ENCODE results near the gene RPA1. TPM values are rescaled to one million over a fixed set of nuclear protein-coding genes. Genes with fewer than 3 reads are reported as not detected.

The RPA1 gene
- total RNA-seq, 4 donors from 2014 or later: 24.0 to 37.2 (median 26.4) TPM

DNA sequence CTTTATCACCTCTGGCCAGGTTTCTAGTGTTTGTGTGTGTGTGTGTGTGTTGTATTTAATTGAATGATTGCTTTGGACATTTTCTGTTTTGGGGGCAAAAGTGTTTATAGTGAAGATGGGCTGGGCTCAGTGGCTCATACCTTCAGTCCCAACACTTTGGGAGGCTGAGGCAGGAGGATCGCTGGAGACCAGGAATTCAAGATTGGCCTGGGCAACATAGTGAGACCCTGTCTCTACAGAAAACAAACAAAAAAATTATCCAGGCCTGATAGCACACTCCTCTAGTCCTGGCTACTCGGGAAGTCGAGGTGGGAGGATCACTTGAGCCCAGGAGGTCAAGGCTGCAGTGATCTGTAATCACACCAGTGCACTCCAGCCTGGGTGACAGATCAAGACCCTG, 37.5 kb downstream of the RPA1 start:
- intact Hi-C loops (cut with DNase I): no loop called here
- no peaks in the 10 kb centered on the region for H3K9me3 ChIP-seq
- H3K4me3 ChIP-seq (replicated peaks in 1 of 3): no peak overlapping the region
- 77 to 88% methylated on average over 3 of the region's 3 CpGs for WGBS, 2 donors
- peaks cover 0 to 3% of the 10 kb centered on the region in 2 donors for H3K36me3 ChIP-seq
- H3K4me1 ChIP-seq: no peaks in the 10 kb centered on the region
- H3K27me3 ChIP-seq: no peaks in the 10 kb centered on the region
- DNase-seq: no peak
- no peak for TF ChIP-seq CTCF (IDR thresholded peaks at IDR 0.05)
- no peak for TF ChIP-seq POLR2A (IDR thresholded peaks at IDR 0.05)
- H3K27ac ChIP-seq: no peak overlapping the region

- H3K36me3 ChIP-seq: peaks cover under 1 to 10% of the 10 kb centered on the region in 2 donors
Observed at GRCh38 chr17:1868090-1868489, 38.3 kb downstream of the RPA1 start.

GRCh38 chr17:1870592-1870991, 40.8 kb downstream of the RPA1 start:
- no peaks in the 10 kb centered on the region for H3K27me3 ChIP-seq
- H3K9me3 ChIP-seq: no peaks in the 10 kb centered on the region
- peaks cover 12 to 26% of the 10 kb centered on the region in 2 donors for H3K36me3 ChIP-seq
- DNase-seq: no peak
- TF ChIP-seq CTCF (IDR thresholded peaks at IDR 0.05): no peak
- no peak overlapping the region for H3K4me3 ChIP-seq (replicated peaks in 1 of 3)
- H3K27ac ChIP-seq: no peak overlapping the region
- H3K4me1 ChIP-seq: no peaks in the 10 kb centered on the region
- intact Hi-C loops (cut with DNase I): no loop called here
- WGBS, 2 donors: 89 to 93% methylated on average over 3 of the region's 3 CpGs

More at GRCh38 chr17:1868090-1868489, 38.3 kb downstream of the RPA1 start:
- no peaks in the 10 kb centered on the region for H3K9me3 ChIP-seq
- no peaks in the 10 kb centered on the region for H3K27me3 ChIP-seq
- intact Hi-C loops (cut with DNase I): no loop called here
- TF ChIP-seq CTCF (IDR thresholded peaks at IDR 0.05): no peak
- no peak for TF ChIP-seq POLR2A (IDR thresholded peaks at IDR 0.05)
- 93 to 96% methylated on average over 8 of the region's 8 CpGs for WGBS, 2 donors
- no peak for DNase-seq
- H3K27ac ChIP-seq: no peak overlapping the region
- H3K4me1 ChIP-seq: no peaks in the 10 kb centered on the region
- H3K4me3 ChIP-seq (replicated peaks in 1 of 3): no peak overlapping the region

- no peak overlapping the region for H3K4me3 ChIP-seq (replicated peaks in 1 of 3)
- DNase-seq: no peak
- no peak overlapping the region for H3K27ac ChIP-seq
- H3K27me3 ChIP-seq: no peaks in the 10 kb centered on the region
- no peaks in the 10 kb centered on the region for H3K4me1 ChIP-seq
- H3K36me3 ChIP-seq: peaks cover 12 to 28% of the 10 kb centered on the region in 2 donors
- no peaks in the 10 kb centered on the region for H3K9me3 ChIP-seq
- intact Hi-C loops (cut with DNase I): no loop called here
- TF ChIP-seq POLR2A (IDR thresholded peaks at IDR 0.05) (no peak), CTCF (IDR thresholded peaks at IDR 0.05) (no peak)
- WGBS, 2 donors: 80 to 82% methylated on average over 5 of the region's 5 CpGs
Observed at GRCh38 chr17:1871756-1872155, 42.0 kb downstream of the RPA1 start.

DNA sequence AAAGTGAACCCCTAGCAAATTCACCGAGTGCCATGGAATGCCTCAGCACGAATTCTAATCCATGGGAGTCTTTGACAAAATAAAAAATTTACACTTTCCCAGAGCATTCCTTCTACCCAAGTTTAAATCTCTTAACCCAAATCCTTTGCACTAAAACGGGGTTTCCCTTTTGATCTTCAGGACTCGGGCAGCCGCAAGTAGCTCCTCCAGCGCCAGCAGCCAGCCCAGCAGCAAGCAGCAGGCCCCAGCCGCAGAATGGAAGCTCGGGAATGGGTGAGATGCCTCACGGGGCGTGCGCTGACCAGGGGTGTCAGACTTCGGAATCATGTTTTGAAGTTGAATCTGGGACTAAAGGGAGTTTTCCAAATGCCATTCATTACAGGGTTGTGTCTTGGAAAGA, 42.4 kb downstream of the RPA1 start:
- Histone ChIP-seq H3K27me3 (no peaks in the 10 kb centered on the region), H3K4me1 (no peaks in the 10 kb centered on the region), H3K9me3 (no peaks in the 10 kb centered on the region), H3K36me3 (peaks cover 12 to 31% of the 10 kb centered on the region in 2 donors), H3K4me3 (replicated peaks in 1 of 3) (no peak overlapping the region), H3K27ac (no peak overlapping the region)
- WGBS, 2 donors: 93 to 94% methylated on average over 12 of the region's 12 CpGs
- intact Hi-C loops (cut with DNase I): no loop called here
- TF ChIP-seq CTCF (IDR thresholded peaks at IDR 0.05): no peak
- TF ChIP-seq POLR2A (IDR thresholded peaks at IDR 0.05): no peak
- no peak for DNase-seq
